Stimulated activated CD4-positive, alpha-beta T cell treated with anti-CD3 and anti-CD28 coated beads, Interleukin-15, amount 100 ng/mL, for 1 hour (primary cell): ENCODE results near the gene NOS2.
"Not testable (repeated sequence)": the region's sequence is repeated elsewhere in the genome, so short reads cannot be mapped to it uniquely, and the experiment has no call there.

Source experiments
- DNase-seq, 2 donors: peaks; one replicate each; pipeline ENCODE4 v3.0.0-alpha.2; 2020; ENCODE audit warnings: low read depth in 1 of 2, low spot score in 1 of 2

Gene NOS2

DNA sequence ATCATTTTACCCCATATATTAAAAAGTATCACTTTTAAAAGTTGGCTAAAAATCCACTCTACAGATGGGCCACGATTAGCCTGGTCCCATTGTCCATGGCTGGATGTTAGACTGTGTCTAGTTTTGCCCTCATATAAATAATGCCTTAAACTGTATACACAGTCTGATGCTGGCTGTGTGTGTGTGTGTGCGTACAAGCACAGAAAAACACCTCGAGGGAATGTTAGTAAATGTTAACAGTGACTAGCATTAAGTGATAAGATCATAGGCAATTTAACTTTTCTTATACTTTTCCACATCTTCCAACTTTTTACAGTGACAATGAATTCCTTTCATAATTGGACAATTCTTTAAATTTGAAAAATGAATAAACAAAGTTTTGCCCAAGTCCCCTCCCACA is 8.2 kb downstream of the NOS2 start:
- DNase-seq: no peak

DNA sequence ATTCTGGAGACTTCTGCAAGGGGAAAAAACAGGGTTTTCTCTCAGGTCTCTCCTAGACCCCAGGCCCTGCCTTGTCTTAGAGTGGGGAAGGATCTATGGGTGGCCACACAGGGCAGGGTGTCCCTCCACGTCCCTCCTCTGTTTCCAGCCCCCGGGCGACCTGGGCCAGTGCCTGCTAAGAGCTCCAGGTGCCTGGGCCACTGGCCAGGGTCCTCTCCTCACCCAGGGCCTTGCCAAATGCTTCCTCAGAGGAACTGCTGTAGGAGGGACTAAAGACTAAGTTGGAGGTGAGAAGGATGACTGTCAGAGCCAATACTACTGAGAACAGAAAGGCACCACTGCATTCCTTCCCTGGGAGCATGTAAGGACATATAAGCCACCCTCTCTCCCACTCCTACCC is 11.4 kb downstream of the NOS2 start:
- no peak for DNase-seq

GRCh38 chr17:27783440-27784350 is 16.6 kb downstream of the NOS2 start:
- DNase-seq: no peak

DNA sequence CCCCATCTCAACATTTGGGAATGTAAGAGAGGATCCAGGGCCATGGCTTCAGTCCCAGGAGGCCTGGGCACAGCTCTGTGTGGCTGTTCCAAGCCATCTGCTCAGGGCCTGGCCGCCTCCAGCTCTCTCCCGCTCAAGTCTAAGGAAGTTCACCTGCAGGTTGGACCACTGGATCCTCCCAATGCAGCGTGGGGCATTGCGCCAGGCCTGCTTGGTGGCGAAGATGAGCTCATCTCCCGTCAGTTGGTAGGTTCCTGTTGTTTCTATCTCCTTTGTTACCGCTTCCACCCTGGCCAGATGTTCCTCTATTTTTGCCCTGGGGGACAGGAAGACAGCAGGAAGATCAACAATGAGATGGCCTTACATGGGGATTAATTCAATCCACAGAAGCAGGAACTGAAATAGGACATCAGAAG is 17.5 kb downstream of the NOS2 start:
- no peak for DNase-seq

- no peak for DNase-seq
These were observed 19.4 kb downstream of the NOS2 start for GRCh38 chr17:27780828-27781404.

DNA sequence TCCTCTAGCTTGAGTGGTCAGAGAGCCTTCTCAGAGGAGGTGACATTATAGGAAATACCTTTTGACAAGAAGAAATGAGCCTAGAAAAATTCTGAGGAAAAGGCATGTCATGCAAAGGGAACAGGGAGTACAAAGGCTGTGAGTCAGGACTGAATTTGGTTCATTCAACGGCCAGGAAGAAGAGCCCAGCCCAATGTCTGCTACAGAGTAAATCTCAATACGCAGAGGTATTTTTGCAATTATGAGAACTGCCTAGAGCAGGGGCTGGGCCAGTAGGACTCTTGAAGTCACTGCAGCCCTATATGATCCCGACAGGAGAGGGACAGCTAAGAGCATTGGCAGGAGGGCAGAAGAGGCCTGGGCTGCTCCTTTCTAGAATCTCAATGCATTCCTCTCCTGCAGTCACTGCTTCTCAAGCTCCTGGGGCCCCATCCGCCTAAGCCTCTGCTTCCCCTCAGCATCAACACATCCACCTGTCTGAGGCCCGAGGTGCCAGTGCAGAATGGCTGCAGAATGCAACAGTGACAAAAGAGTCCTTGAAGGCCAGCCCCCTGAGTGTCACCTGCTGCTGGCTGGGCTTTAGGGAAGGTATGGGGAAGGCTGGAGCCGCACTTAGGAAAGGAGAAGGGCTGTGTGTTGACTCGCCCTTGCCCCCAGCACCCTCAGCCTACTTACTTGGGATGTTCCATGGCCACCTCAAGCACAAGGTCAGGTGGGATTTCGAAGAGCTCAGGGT is 20.1 kb downstream of the NOS2 start:
- DNase-seq: no peak

- no peak for DNase-seq
These were observed 22.1 kb downstream of the NOS2 start for GRCh38 chr17:27778183-27778582.

DNA sequence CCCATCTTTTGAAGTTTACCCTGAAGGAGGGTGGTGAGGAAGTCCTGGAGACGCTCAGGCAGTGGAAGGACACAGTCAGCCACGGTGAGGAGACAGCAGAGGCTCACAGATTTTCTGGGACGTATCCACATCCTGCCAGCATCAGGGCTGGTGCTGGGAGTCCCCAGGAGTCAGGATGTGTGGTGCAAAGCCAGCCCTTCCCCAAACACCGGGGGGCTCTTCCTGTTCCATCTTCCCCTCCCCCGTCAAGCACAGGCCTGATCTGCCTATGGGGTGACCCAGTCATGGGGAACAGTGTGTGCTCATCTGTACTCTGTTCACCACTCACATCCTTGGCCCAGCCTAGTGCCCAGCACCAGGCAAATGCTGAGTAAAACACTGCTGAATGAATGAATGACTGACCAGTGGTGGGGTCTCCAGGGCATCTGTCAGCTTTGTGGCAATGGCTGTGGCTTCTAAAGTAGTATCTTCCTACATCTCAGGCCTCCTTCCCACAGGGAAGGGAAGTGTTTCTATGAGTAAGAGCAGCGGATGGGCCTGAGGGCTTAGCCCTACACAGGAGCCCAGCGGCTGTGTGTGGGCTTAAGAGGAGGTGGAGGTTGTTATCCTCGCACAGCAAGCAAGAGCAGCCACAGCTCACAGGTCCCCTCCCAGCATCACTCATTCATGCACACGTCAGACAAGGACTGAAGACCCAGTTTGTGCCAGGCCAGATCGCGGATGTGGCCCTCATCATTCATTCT is 23.3 kb downstream of the NOS2 start:
- DNase-seq: no peak

DNA sequence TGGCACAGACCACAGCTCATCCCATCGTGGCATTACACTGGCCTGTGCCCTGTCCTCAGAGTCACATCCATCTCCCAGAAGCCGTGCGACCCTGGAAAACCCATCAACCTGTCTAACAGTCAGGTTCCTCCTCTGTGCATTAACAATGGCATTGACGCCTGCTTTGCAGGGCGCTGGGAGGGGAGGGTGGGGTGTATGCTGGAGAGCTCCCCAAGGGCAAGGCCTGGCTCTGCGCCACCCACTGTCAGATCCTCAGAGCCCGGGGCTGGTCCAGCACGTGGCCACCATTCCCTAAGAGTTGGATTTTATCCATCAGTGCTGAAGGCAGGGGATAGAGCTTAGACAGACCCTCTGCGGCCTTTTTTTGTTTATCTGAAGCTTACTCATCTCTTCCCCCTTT is 28.7 kb downstream of the NOS2 start:
- DNase-seq: no peak

- DNase-seq: no peak
These were observed 29.5 kb downstream of the NOS2 start for GRCh38 chr17:27770877-27771276.

DNA sequence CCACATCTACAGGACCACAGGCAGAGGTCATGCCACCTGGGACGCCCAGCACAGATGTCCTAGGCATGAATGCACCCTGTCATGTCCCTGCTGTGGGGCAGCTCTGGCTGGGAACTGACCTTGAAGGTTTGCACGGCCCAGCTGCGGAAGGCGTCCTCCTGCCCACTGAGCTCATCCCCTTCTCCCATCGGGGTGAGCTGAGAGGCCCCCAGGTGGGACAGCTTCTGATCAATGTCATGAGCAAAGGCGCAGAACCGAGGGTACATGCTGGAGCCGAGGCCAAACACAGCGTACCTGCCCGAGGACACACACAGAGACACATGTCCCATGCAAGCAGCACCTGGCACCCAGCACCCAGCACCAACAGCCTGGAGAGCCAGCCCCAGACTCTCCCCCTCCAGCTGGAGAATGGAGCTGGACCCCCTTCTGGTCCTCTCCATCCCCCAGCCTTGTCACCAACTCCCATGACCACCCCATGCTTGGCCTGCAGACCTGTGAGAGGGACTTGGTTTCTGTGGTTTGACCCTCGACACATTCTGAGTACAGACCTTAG is 31.4 kb downstream of the NOS2 start:
- no peak for DNase-seq

GRCh38 chr17:27766438-27766837 is 33.9 kb downstream of the NOS2 start:
- no peak for DNase-seq

DNA sequence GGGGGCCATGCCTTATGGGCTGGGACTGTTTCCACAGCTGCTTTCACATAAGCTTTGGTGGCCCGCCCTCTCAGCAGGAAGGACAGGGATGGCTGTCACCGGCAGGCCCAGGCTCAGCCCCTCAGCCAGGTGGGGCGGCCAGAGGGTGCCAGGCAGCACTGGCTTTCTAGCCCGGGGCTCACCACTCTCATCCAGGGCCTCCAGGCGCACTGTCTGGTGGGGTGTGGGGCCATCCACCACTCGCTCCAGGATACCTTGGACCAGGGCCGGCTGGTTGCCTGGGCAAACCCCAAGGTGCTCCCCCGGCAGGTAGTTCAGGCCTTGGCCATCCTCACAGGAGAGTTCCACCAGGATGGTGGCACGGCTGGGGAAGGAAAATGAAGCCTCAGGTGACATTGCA is 35.0 kb downstream of the NOS2 start:
- DNase-seq: no peak

GRCh38 chr17:27764589-27764988 is 35.7 kb downstream of the NOS2 start:
- no peak for DNase-seq

DNA sequence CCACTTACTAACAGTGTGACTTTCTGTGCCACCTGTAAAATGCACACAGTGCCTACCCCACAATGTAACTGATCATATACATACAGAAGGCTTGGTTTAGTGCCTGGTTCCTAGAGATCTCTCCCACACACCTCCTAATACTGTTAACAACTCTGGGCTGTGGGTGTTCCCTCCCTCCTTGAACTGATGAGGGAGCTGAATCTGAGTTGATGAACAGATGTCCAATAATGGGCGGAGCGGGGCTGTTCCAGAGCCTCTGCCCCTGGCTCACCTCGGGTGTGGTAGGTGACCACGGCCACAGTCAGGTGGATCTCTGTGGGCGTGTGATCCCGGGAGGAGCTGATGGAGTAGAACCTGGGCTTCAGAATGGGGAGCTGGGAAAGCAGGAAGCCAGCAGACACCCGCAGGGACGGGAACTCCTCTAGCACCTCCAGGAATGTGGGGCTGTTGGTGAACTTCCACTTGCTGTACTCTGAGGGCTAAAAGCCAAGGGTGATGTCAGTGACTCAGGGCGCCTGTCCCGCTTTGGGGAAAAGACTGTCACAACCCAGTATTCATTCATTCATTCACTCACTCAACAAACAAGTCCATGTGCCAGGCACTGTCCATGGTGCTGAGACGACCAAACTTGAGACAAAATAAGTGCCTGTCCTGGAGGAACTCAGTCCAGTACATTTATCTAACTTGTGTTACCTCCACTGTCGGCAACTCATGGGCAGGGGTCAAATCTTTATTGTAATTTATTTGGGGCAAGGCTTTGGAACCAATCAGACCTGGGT is 37.6 kb downstream of the NOS2 start:
- no peak for DNase-seq

DNA sequence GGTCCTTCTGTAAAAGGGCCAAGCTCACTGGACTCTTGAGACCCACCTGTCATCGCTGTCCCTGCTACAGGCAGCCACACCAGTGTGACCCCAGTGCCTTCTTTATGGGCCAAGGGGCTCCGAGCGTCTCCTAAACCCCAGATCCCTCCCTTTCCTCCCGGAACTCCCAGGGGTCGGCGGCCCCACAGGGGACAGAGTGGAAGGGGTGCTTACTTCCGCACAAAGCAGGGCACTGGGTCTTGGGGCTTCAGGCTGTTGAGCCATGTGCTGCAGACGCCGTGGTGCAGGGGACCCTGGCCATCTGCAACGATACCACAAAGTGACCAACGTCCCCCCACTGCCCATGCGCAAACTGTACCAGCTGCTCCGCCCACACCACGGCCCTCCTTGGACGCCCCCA is 39.4 kb downstream of the NOS2 start:
- not testable (repeated sequence) for DNase-seq

DNA sequence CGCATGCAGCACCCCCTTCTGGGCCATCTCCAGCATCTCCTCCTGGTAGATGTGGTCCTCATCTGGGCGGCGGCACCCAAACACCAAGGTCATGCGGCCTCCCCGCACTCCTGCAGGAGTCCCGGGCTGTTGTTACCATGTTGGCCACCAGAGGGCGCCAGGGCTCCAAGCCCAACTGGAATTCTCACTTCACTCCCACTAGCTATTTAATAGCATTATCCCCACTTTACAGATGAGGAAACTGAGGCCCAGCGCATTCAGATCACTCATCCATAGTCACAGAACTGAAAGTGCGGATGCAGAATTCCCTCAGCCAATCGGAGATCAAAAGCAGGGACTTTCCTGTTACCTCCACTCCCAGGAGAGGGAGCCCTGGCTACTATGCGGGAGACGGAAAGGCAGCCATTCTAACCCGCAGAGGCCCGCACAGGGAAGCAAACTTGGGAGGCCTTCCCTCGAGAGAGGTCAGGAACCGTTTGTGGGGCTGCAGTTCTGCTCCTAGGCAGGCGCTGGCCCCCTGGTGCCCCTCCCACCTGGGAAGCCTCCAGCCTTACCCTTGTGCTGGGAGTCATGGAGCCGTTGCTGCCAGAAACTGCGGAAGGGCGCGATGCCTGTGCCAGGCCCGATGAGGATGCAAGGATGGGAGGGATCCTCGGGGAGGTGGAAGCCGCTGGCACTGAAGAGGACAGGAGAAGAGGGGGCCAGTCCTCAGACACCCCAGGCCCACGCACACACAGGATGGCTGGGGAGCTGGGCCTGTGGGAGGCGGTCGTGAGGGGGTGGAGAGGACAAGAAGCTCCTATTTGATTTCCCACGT is 40.1 kb downstream of the NOS2 start:
- peak; percentile 47 to 66 for DNase-seq

GRCh38 chr17:27759528-27759927 is 40.8 kb downstream of the NOS2 start:
- no peak for DNase-seq
